HS-27A (cell line): ENCODE measurements around the gene LIPE.

ENCODE experiments used
- DNase-seq: peaks from one replicate; pipeline ENCODE4 v3.0.0-alpha.2; 2012; ENCODE audit warnings: low read depth, missing footprints

LIPE gene

GRCh38 chr19:42353341-42354015 is 73.7 kb downstream of the LIPE start:
- no peak for DNase-seq

GRCh38 chr19:42352301-42353259 is 74.6 kb downstream of the LIPE start:
- DNase-seq: no peak
